Right atrium auricular region (tissue), 2 donors: ENCODE data around the gene PDE8B. TPM values are rescaled to one million over a fixed set of nuclear protein-coding genes. Genes with fewer than 3 reads are reported as not detected.

Experiments
- DNase-seq: peaks from one replicate; pipeline ENCODE4 v3.0.0-alpha.2; 2019; ENCODE audit warnings: low spot score
- H3K27ac ChIP-seq, 2 donors: fragments of 200-600 bp; sonication (generic); 1 replicate in 1 of 2; 2 replicates in 1 of 2; pipeline ENCODE4 v1.5.1; 2016 to 2019
- H3K27me3 ChIP-seq, 2 donors: fragments of 200-600 bp; sonication (generic); one replicate each; pipeline versions ENCODE4 v1.5.1 to v1.6.0; 2017 to 2019
- H3K36me3 ChIP-seq: fragments of 200-600 bp; sonication (generic); one replicate; pipeline ENCODE4 v1.5.1; 2016
- H3K4me1 ChIP-seq, 2 donors: fragments of 200-600 bp; sonication (generic); one replicate each; pipeline versions ENCODE4 v1.5.1 to v1.6.0; 2017 to 2019
- H3K4me3 ChIP-seq, 2 donors: fragments of 200-600 bp; sonication (generic); 1 replicate in 1 of 2; 2 replicates in 1 of 2; pipeline ENCODE4 v1.5.1; 2017 to 2019; ENCODE audit warnings: mild to moderate bottlenecking in 1 of 2, moderate library complexity in 1 of 2
- H3K9me3 ChIP-seq, 2 donors: fragments of 200-600 bp; sonication (generic); one replicate each; pipeline ENCODE4 v1.5.1; 2019
- total RNA-seq, 2 donors: library from RNA; depleted of rRNA; stranded (reverse); fragments of >200 nt; gene quantifications; one replicate each; pipeline ENCODE4 v1.1.0, GENCODE V29; 2016
- TF ChIP-seq, protein P1 (sequence below), 2 donors: fragments of 200-600 bp; sonication (generic); IDR thresholded peaks; one replicate each; pipeline ENCODE4 v1.5.1; 2019; ENCODE audit warnings: antibody characterized with exemption in 2 of 2

PDE8B gene
- total RNA-seq, 2 donors from 2014 or later = 22.2 to 64.5 TPM

- H3K27me3 ChIP-seq = no peaks in the 10 kb centered on the region
- TF ChIP-seq, protein P1, sequence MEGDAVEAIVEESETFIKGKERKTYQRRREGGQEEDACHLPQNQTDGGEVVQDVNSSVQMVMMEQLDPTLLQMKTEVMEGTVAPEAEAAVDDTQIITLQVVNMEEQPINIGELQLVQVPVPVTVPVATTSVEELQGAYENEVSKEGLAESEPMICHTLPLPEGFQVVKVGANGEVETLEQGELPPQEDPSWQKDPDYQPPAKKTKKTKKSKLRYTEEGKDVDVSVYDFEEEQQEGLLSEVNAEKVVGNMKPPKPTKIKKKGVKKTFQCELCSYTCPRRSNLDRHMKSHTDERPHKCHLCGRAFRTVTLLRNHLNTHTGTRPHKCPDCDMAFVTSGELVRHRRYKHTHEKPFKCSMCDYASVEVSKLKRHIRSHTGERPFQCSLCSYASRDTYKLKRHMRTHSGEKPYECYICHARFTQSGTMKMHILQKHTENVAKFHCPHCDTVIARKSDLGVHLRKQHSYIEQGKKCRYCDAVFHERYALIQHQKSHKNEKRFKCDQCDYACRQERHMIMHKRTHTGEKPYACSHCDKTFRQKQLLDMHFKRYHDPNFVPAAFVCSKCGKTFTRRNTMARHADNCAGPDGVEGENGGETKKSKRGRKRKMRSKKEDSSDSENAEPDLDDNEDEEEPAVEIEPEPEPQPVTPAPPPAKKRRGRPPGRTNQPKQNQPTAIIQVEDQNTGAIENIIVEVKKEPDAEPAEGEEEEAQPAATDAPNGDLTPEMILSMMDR (IDR thresholded peaks at IDR 0.05) = no peak
- H3K36me3 ChIP-seq = no peaks in the 10 kb centered on the region
- no peaks in the 10 kb centered on the region for H3K9me3 ChIP-seq
- DNase-seq = no peak
- no peak overlapping the region for H3K4me3 ChIP-seq
- H3K4me1 ChIP-seq = no peaks in the 10 kb centered on the region
- no peak overlapping the region for H3K27ac ChIP-seq
Measured at GRCh38 chr5:77359231-77359630, 148.8 kb downstream of the PDE8B start.

GRCh38 chr5:77360381-77360780, 149.9 kb downstream of the PDE8B start:
- TF ChIP-seq, protein P1 (IDR thresholded peaks at IDR 0.05) = no peak
- DNase-seq = no peak
- Histone ChIP-seq H3K4me3 (no peak overlapping the region), H3K4me1 (no peaks in the 10 kb centered on the region), H3K27me3 (no peaks in the 10 kb centered on the region), H3K27ac (peak overlapping the region in 1 of 2 donors; percentile 43), H3K36me3 (no peaks in the 10 kb centered on the region), H3K9me3 (no peaks in the 10 kb centered on the region)

GRCh38 chr5:77360973-77361372, 150.5 kb downstream of the PDE8B start:
- peak overlapping the region in 1 of 2 donors; percentile 43 for H3K27ac ChIP-seq
- H3K9me3 ChIP-seq = no peaks in the 10 kb centered on the region
- H3K4me1 ChIP-seq = no peaks in the 10 kb centered on the region
- TF ChIP-seq, protein P1 (IDR thresholded peaks at IDR 0.05) = no peak
- no peaks in the 10 kb centered on the region for H3K36me3 ChIP-seq
- no peaks in the 10 kb centered on the region for H3K27me3 ChIP-seq
- DNase-seq = no peak
- H3K4me3 ChIP-seq = no peak overlapping the region

- no peak for DNase-seq
- TF ChIP-seq, protein P1 (IDR thresholded peaks at IDR 0.05) = no peak
- H3K9me3 ChIP-seq = no peaks in the 10 kb centered on the region
- no peaks in the 10 kb centered on the region for H3K27me3 ChIP-seq
- peaks cover 0 to 8% of the 10 kb centered on the region in 2 donors for H3K4me1 ChIP-seq
- H3K27ac ChIP-seq = no peak overlapping the region
- H3K36me3 ChIP-seq = no peaks in the 10 kb centered on the region
- no peak overlapping the region for H3K4me3 ChIP-seq
Measured at GRCh38 chr5:77366717-77367500, 156.4 kb downstream of the PDE8B start.

- Histone ChIP-seq H3K27me3 (no peaks in the 10 kb centered on the region), H3K27ac (peak overlapping the region; percentile 23 to 60), H3K4me1 (peaks cover 0 to 8% of the 10 kb centered on the region in 2 donors), H3K4me3 (no peak overlapping the region), H3K36me3 (no peaks in the 10 kb centered on the region), H3K9me3 (no peaks in the 10 kb centered on the region)
- DNase-seq = no peak
- TF ChIP-seq, protein P1 (IDR thresholded peaks at IDR 0.05) = no peak
Measured at GRCh38 chr5:77367741-77368140, 157.3 kb downstream of the PDE8B start.
